Cerebellar cortex (tissue), 1 donor: ENCODE measurements around the gene ATP5F1E.

ENCODE experiments used
- DNase-seq: peaks from one replicate; pipeline ENCODE4 v3.0.0-alpha.2; 2015; ENCODE audit warnings: low spot score

ATP5F1E gene

GRCh38 chr20:59005523-59006166 is 26.5 kb downstream of the ATP5F1E start:
- DNase-seq = no peak

GRCh38 chr20:59004763-59005522 is 27.2 kb downstream of the ATP5F1E start:
- no peak for DNase-seq

- DNase-seq = no peak
Observed at GRCh38 chr20:59004493-59004762, 27.7 kb downstream of the ATP5F1E start.

- no peak for DNase-seq
Observed at GRCh38 chr20:59003836-59004492, 28.2 kb downstream of the ATP5F1E start.

GRCh38 chr20:59002874-59003399 is 29.2 kb downstream of the ATP5F1E start:
- no peak for DNase-seq

GRCh38 chr20:59002388-59002787 is 29.7 kb downstream of the ATP5F1E start:
- no peak for DNase-seq

GRCh38 chr20:59001449-59002171 is 30.5 kb downstream of the ATP5F1E start:
- DNase-seq = no peak

- no peak for DNase-seq
Observed at GRCh38 chr20:59001068-59001448, 31.1 kb downstream of the ATP5F1E start.

GRCh38 chr20:59000326-59000725 is 31.8 kb downstream of the ATP5F1E start:
- DNase-seq = no peak

GRCh38 chr20:58998656-58999055 is 33.5 kb downstream of the ATP5F1E start:
- DNase-seq = no peak

- DNase-seq = no peak
Observed at GRCh38 chr20:58997141-58997770, 34.9 kb downstream of the ATP5F1E start.

GRCh38 chr20:58996226-58996611 is 35.9 kb downstream of the ATP5F1E start:
- no peak for DNase-seq

GRCh38 chr20:58995461-58996225 is 36.5 kb downstream of the ATP5F1E start:
- DNase-seq = no peak

GRCh38 chr20:58994390-58995159 is 37.6 kb downstream of the ATP5F1E start:
- no peak for DNase-seq

- no peak for DNase-seq
Observed at GRCh38 chr20:58993332-58994248, 38.5 kb downstream of the ATP5F1E start.

GRCh38 chr20:58992911-58993310 is 39.2 kb downstream of the ATP5F1E start:
- no peak for DNase-seq

- DNase-seq = no peak
Observed at GRCh38 chr20:58991715-58992114, 40.4 kb downstream of the ATP5F1E start.

- DNase-seq = no peak
Observed at GRCh38 chr20:58990651-58991445, 41.3 kb downstream of the ATP5F1E start.

- no peak for DNase-seq
Observed at GRCh38 chr20:58989196-58989595, 42.9 kb downstream of the ATP5F1E start.
